ENCODE measurements around the gene VDAC1.

- TF ChIP-seq CTCF (IDR thresholded peaks at IDR 0.05) (no peak), POLR2A (IDR thresholded peaks at IDR 0.05) (no peak)
These were observed 44.1 kb upstream of the VDAC1 start for GRCh38 chr5:134048864-134049263.
